ENCODE data around the gene ITGB1BP1. TPM values are rescaled to one million over a fixed set of nuclear protein-coding genes. Genes with fewer than 3 reads are reported as not detected.

Gene ITGB1BP1
- total RNA-seq, 4 donors from 2014 or later, result 65.9 to 97.3 (median 89.0) TPM

- TF ChIP-seq POLR2A (IDR thresholded peaks at IDR 0.05), result no peak
- TF ChIP-seq EP300 (IDR thresholded peaks at IDR 0.05), result no peak
- TF ChIP-seq CTCF (IDR thresholded peaks at IDR 0.05), result no peak
- Histone ChIP-seq H3K27me3 (no peaks in the 10 kb centered on the region), H3K4me1 (no peaks in the 10 kb centered on the region), H3K27ac (no peak overlapping the region), H3K4me3 (no peak overlapping the region), H3K9me3 (no peaks in the 10 kb centered on the region), H3K36me3 (peaks cover 0 to 59% (median 0%) of the 10 kb centered on the region in 3 donors)
- 67 to 86% methylated on average over 7 of the region's 7 CpGs for WGBS, 2 donors
- DNase-seq (ENCODE audit: low spot score in 2 of 2), result no peak
Observed at GRCh38 chr2:9465170-9465569, 41.8 kb upstream of the ITGB1BP1 start.

- TF ChIP-seq CTCF (IDR thresholded peaks at IDR 0.05) (no peak), POLR2A (IDR thresholded peaks at IDR 0.05) (no peak), EP300 (IDR thresholded peaks at IDR 0.05) (no peak)
- no peaks in the 10 kb centered on the region for H3K9me3 ChIP-seq
- 64 to 81% methylated on average over 7 of the region's 7 CpGs for WGBS, 2 donors
- H3K4me3 ChIP-seq, result no peak overlapping the region
- no peaks in the 10 kb centered on the region for H3K27me3 ChIP-seq
- H3K27ac ChIP-seq, result no peak overlapping the region
- peaks cover 0 to 60% (median 0%) of the 10 kb centered on the region in 3 donors for H3K36me3 ChIP-seq
- no peak for DNase-seq (ENCODE audit: low spot score in 2 of 2)
- no peaks in the 10 kb centered on the region for H3K4me1 ChIP-seq
Observed at GRCh38 chr2:9463698-9464034, 40.3 kb upstream of the ITGB1BP1 start.

- Histone ChIP-seq H3K4me1 (no peaks in the 10 kb centered on the region), H3K36me3 (peaks cover 0 to 63% (median 0%) of the 10 kb centered on the region in 3 donors), H3K9me3 (no peaks in the 10 kb centered on the region), H3K27me3 (no peaks in the 10 kb centered on the region), H3K4me3 (no peak overlapping the region), H3K27ac (no peak overlapping the region)
- TF ChIP-seq EP300 (IDR thresholded peaks at IDR 0.05) (no peak), CTCF (IDR thresholded peaks at IDR 0.05) (no peak), POLR2A (IDR thresholded peaks at IDR 0.05) (no peak)
- no peak for DNase-seq (ENCODE audit: low spot score in 2 of 2)
- 85 to 89% methylated on average over 6 of the region's 6 CpGs for whole genome bisulfite sequencing, 2 donors
Observed at GRCh38 chr2:9462886-9463697, 39.8 kb upstream of the ITGB1BP1 start.

- 90 to 93% methylated on average over 5 of the region's 5 CpGs for WGBS, 2 donors
- no peak overlapping the region for H3K4me3 ChIP-seq
- no peak overlapping the region for H3K27ac ChIP-seq
- DNase-seq (ENCODE audit: low spot score in 2 of 2), result no peak
- TF ChIP-seq CTCF (IDR thresholded peaks at IDR 0.05) (no peak), POLR2A (IDR thresholded peaks at IDR 0.05) (no peak), EP300 (IDR thresholded peaks at IDR 0.05) (no peak)
- no peaks in the 10 kb centered on the region for H3K9me3 ChIP-seq
- peaks cover 0 to 66% (median 0%) of the 10 kb centered on the region in 3 donors for H3K36me3 ChIP-seq
- H3K4me1 ChIP-seq, result no peaks in the 10 kb centered on the region
- H3K27me3 ChIP-seq, result no peaks in the 10 kb centered on the region
Observed at GRCh38 chr2:9462313-9462712, 39.0 kb upstream of the ITGB1BP1 start.

- Histone ChIP-seq H3K27me3 (no peaks in the 10 kb centered on the region), H3K36me3 (peaks cover 0 to 68% (median 0%) of the 10 kb centered on the region in 3 donors), H3K27ac (no peak overlapping the region), H3K4me1 (no peaks in the 10 kb centered on the region), H3K9me3 (no peaks in the 10 kb centered on the region), H3K4me3 (no peak overlapping the region)
- no peak for TF ChIP-seq EP300 (IDR thresholded peaks at IDR 0.05)
- no peak for TF ChIP-seq POLR2A (IDR thresholded peaks at IDR 0.05)
- TF ChIP-seq CTCF (IDR thresholded peaks at IDR 0.05), result no peak
- WGBS, 2 donors, result 76 to 87% methylated on average over 3 of the region's 3 CpGs
- no peak for DNase-seq (ENCODE audit: low spot score in 2 of 2)
Observed at GRCh38 chr2:9461079-9461478, 37.8 kb upstream of the ITGB1BP1 start.

Data from tibial nerve (tissue), 4 donors.